DND-41 (cell line): ENCODE data around the gene SLC15A1.

Experiments
- EZH2 ChIP-seq: IDR thresholded peaks from 3 replicates; pipeline ENCODE4 v1.6.1; 2012; ENCODE audit warnings: borderline replicate concordance, low read depth, mild to moderate bottlenecking, moderate library complexity, low read length, inconsistent platforms; ENCODE audit not compliant: severe bottlenecking
- TF ChIP-seq, protein P1 (sequence below): IDR thresholded peaks from 2 replicates; pipeline ENCODE4 v1.5.1; 2012; ENCODE audit warnings: borderline replicate concordance, low read length, moderate library complexity, mild to moderate bottlenecking; ENCODE audit not compliant: poor library complexity, severe bottlenecking; ENCODE audit errors: extremely low read depth

DNA sequence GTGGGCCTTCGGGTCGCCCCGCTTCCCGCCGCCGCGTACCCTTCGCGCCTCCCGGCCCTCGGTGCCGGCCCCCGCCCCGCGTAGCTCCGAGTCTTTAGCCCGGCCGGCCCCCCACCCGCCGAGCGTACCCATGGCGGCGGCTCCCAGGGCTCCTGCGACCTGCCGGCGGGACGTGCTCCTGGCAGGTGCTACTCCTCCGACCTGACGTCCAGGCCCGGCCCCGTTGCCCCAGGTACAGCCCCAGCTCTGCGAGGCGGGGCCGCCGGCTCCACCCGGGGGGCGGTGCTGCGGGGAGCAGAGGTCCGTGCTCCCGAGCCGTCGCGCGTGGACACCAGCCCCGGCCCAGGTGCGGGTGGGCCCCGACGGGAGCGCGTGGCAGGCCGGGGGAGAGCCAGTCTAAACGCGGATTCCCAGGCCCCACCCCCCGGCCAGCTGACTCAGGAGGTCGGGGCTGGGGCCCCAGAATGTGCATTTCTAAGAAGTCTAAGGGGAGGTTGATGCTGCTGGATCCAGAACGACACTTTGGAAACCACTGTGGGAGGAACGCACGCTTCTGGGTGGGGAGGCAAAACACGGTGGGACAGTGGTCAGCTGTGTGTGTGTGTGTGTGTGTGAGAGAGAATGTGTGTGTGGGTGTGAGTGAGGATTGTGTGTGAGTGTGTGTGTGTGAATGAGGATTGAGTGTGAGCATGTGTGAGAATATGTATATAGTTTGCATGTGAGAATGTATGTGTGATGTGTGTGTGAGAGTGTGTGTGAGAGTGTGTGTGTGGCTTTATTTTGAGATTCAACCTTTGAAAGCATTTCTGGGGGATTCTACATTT lies at the start of gene SLC15A1:
- TF ChIP-seq, protein P1, sequence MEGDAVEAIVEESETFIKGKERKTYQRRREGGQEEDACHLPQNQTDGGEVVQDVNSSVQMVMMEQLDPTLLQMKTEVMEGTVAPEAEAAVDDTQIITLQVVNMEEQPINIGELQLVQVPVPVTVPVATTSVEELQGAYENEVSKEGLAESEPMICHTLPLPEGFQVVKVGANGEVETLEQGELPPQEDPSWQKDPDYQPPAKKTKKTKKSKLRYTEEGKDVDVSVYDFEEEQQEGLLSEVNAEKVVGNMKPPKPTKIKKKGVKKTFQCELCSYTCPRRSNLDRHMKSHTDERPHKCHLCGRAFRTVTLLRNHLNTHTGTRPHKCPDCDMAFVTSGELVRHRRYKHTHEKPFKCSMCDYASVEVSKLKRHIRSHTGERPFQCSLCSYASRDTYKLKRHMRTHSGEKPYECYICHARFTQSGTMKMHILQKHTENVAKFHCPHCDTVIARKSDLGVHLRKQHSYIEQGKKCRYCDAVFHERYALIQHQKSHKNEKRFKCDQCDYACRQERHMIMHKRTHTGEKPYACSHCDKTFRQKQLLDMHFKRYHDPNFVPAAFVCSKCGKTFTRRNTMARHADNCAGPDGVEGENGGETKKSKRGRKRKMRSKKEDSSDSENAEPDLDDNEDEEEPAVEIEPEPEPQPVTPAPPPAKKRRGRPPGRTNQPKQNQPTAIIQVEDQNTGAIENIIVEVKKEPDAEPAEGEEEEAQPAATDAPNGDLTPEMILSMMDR, result no peak
- no peak for TF ChIP-seq EZH2
